ENCODE results near the gene ATXN1.

DNA sequence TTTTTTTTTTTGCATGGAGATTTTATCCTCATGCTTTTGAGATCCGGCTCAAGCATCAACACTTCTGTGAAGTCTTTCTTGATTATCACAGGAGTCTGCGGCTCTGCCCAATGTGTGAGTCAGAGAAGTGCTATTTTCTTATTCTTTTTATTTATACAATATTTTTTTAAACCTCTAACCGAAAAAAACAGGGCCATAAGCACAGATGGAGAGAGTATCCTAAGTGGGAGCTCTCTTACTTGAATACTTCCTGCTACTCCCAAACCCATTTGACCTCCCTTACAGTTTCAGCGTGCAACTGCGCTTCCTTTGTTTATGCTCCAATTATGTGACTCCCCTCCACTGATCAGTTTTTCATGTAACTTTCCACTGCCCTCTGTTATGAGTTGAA lies 8.7 kb upstream of the ATXN1 start:
- TF ChIP-seq BACH2 (CRISPR knock-in tag; IDR thresholded peaks at IDR 0.05; ENCODE audit: borderline replicate concordance): no peak
- TF ChIP-seq, protein P1, sequence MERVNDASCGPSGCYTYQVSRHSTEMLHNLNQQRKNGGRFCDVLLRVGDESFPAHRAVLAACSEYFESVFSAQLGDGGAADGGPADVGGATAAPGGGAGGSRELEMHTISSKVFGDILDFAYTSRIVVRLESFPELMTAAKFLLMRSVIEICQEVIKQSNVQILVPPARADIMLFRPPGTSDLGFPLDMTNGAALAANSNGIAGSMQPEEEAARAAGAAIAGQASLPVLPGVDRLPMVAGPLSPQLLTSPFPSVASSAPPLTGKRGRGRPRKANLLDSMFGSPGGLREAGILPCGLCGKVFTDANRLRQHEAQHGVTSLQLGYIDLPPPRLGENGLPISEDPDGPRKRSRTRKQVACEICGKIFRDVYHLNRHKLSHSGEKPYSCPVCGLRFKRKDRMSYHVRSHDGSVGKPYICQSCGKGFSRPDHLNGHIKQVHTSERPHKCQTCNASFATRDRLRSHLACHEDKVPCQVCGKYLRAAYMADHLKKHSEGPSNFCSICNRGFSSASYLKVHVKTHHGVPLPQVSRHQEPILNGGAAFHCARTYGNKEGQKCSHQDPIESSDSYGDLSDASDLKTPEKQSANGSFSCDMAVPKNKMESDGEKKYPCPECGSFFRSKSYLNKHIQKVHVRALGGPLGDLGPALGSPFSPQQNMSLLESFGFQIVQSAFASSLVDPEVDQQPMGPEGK (CRISPR knock-in tag; IDR thresholded peaks at IDR 0.05; ENCODE audit: borderline replicate concordance): no peak
- TF ChIP-seq ZNF565 (CRISPR knock-in tag; conservative IDR thresholded peaks at IDR 0.05; ENCODE audit: low read depth): no peak
- no peak for TF ChIP-seq ZFP3 (CRISPR knock-in tag; IDR thresholded peaks at IDR 0.05)
